Left hindlimb (tissue), 1 donor: ENCODE measurements around the gene NF1.
"Not testable (repeated sequence)": the region's sequence is repeated elsewhere in the genome, so short reads cannot be mapped to it uniquely, and the experiment has no call there.

Source experiments
- DNase-seq: peaks from one replicate; pipeline ENCODE4 v3.0.0-alpha.2; 2018

NF1 gene

DNA sequence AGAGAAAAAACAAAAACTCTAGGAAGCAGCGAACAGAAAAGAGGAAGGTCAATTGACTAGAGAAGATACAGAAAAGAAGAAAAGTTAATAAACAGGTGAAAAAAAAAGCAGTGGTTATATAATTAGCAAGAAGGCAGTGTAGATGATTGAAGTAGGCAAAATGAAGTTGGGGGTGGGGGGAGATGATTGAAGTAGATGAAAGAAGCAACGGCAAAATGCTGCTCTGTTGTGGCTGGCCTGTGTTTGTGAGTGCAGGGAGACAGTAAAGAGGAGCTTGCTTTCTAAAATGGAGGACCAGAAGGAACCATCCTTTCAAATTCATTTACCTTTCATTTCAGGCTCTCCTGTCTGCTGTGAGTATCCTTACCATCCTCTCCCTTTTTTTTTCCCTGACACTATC lies 215.5 kb downstream of the NF1 start:
- no peak for DNase-seq

DNA sequence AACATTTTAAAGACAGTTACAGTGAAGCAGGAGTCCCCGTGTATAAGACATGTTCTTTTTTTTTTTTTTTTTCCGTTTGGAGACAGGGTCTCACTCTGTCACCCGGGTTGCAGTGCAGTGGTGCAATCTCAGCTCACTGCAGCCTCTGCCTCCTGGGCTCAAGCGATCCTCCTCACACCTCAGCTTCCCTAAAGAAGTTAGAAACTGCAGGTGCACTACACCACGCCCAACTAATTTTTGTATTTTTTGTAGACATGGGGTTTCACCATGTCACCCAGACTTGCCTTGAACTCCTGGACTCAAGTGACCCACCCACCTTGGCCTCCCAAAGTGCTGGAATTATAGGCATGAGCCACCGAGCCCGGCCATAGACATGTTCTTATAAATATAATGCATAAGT lies 216.1 kb downstream of the NF1 start:
- no peak for DNase-seq

DNA sequence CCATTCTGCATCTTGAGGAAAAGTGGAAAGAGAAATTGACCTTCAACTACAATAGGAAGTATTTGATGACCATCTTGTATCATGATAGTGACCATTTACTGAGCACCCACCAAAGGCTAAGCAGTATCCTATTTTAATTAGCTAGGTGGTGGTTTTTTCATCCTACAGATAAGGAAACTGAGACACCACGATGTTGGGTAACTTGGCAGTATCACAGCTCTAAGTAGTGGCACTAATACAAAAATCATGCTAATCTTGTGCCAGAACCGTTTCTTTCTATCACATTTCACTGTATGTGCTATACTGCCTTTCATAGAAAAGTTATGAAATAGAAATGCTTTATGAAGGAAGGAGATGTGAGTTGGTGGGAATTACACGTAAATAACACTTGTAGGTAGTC lies 216.7 kb downstream of the NF1 start:
- no peak for DNase-seq

DNA sequence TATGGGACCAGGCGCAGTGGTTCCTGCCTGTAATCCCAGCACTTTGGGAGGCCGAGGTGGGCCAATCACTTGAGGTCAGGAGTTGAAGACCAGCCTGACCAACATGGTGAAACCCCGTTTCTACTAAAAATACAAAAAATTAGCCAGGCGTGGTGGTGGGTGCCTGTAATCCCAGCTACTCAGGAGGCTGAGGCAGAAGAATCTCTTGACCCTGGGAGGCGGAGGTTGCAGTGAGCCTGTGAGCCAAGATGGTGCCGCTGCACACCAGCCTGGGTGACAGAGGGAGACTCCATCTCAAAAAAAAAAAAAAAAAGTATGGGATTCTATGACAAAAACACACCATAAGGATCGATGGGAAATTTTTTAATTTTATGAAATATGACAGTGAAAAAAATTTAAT lies 217.4 kb downstream of the NF1 start:
- not testable (repeated sequence) for DNase-seq

DNA sequence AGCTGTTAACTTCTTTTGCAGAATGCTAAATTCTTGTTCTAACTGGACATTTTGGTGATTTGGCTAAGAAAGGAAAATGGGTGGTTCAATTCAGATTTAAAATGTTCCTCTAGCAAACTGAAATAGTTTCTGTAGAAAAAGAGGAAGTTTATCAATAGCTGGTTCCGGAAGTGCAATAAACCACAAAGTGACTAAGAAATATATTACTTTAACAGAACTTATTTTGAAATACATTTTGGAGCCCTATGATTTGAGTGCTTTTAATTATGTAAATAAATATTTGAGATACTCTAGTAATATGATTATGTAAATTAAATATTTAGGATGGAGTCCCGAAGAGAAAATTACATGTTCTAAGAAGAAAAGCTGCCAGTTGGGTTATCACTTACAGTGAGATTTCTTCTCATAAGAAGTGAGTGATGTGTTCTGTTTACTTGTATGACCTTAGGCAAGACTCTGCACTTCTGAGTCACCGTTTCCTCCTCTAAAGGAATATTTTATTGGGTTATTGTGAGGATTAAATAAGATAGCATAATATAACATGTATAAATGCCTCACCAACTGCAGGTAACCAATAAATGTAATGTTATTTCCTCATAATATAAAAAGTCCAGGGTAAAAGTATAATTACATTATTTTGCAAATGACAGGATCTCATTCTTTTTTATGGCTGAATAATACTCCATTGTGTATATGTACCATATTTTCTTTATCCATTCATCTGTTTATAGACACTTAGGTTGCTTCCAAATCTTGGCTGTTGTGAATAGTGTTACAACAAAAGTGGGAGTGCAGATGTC lies 219.4 kb downstream of the NF1 start, which contains the start of gene EVI2B:
TSS of gene EVI2B (minus strand) at position 73 of the 800 bp plus-strand sequence. CDS start 8,445 bp downstream, outside the sequence.
- DNase-seq: no peak

DNA sequence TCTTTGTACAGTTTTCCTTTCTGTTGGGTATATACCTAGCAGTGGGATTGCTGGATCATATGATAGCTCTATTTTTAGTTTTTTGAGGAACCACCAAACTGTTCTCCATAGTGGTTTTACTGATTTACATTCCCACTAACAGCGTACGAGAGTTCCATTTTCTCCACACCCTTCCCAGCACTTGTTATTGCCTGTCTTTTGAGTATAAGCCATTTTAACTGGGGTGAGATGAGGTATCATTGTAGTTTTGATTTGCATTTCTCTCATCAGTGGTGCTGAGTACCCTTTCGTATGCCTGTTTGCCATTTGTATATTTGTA lies 220.0 kb downstream of the NF1 start:
- no peak for DNase-seq

DNA sequence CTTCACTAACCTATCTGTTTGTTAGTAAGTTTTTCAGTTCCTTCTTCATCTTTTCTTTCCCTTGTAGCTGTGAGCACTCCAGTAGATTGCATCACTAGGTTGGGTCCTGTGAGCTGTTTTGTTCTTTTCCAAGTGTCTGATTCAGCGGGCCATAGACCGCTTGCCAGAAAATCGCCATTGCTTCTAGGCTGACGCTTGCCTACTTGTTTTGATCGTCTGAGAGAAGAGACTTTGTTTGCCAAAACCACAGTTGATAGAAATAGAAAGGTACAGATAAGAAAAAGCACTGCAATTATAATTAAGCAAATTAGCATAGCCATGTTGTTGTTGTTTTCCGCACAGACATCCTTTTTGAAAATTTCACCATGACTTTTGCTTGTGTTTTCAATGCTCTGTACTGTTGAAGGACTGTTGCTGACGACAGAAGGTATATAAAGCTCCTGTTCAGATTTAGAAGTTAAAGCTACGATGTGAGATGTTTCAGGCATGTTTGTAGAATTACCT lies 223.6 kb downstream of the NF1 start:
- no peak for DNase-seq

DNA sequence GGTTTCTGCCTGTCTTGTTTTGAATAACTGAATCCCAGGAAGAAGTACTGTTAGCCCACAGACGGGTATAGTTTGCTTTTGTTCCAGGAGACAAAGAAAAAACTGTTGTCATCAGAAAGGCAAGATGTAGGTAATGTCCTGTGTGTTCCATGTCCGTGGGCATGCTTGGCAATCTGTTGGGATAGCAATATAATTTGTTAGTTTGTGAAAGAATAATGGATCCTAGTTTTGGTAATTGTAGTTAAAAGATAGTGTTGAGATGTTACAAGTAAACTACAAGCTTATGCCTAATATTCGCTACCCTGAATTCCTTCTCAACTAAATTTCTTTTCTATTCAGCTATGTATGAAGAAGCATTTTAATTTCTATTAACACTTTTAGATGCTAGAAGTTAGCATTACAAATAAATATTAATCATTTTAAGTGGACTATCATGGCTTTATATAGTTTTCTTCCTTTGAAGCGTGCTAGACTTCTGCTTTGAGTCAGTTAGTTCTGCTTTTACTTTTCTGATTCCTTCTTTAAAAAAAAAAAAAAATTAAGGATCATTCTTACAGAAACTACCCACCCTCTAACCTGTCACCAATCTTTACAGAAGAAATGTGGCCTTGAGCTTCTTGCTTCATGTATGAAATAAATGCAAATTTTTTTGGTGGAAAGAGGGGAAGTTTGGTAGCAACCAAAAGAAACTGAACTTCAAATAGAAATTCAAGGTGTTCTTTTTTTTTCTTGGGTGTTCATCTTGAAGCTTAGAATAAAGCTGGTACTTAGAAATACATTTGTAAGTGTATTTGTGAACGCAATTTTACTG lies 224.3 kb downstream of the NF1 start:
- DNase-seq: no peak

DNA sequence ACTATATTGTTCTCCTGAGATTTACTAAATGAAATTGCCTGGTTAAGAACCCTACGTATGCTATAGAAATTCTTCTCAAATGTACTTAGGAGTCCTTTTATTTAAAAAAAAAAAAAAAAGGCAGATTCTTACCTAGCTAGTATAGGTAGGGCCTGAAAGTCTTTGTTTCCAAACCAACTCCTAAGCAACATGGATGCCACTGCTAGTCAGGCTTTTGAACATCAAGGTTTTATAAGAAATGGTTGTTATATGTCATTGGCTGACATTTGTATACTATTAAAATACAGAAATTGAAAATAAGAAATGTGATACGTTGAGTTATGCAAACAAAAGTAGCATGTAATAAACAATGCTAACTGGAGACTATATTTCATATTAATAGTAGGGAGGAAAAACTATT lies 225.5 kb downstream of the NF1 start:
- no peak for DNase-seq

DNA sequence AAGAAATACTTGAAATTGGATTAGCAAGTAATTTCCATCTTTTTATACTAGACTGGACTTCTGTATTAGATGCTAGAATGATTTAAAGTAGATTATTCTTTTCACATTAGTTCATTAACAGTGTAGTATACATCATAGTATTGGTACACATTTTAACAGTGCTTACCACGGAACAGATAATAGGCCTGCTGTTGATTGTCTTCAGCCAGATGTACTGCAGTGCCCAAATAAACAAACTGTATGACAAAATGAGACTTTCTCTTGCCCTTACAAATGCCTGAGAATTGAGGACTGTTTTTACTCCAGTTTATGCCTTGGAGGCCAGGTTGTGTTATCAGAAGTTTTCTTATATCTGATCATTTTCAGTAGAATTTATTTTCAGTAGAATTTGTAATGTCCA lies 226.0 kb downstream of the NF1 start:
- no peak for DNase-seq

DNA sequence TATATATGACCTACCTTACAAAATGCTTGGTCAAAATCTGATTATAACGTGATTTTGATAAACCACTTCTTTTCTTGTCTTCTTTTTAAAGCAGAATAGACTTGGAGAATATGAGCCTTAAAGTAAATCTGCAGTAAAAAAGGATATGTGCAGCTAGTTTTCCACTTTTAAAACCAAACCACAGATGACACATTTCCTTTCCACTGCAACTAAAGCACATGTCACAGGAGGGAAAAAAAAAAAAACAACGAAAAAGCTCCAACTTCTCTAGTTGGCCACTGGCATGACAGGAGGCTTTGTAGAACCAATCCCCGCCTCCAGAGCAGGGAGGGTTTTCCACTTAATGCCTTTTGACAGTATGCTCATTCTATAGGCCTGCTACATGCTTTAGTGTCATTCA lies 226.7 kb downstream of the NF1 start, which contains the start of gene EVI2A:
TSS of gene EVI2A (minus strand) at position 142 of the 400 bp plus-strand sequence. CDS start 2,609 bp downstream, outside the sequence.
- DNase-seq: no peak

DNA sequence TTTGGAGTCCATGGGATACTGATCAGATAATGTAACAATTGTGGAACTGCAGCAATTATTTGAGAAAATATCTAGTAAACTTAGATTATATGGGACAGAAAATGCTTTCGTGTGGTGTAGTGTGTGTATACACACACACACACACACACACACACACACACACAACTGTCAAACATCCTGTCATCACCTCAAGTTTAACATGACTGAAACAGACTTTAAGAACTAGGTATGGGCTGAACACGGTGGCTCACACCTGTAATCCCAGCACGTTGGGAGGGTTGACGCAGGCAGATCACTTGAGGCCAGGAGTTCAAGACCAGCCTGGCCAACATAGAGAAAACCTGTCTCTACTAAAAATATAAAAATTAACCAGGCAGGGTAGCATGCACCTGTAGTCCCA lies 227.2 kb downstream of the NF1 start:
- no peak for DNase-seq

DNA sequence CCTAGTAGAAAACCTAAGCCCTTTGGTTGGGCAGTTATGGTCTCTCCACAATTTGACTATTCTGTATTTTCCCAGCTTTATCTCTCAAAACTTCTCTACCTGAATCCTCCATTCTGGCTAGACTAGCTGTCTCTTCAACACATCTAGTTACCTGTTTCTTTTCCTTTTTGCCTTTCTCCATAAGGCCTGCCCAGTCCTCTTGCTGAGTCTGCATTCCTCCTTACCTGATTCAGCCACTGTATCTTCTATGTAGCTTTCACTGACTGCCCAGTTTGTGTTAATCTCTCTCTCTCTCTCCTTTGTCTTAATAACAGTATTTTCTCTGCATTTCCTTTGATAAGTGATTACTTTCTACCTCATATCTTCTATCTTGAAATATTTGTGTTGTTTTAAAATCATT lies 228.8 kb downstream of the NF1 start:
- DNase-seq: no peak

DNA sequence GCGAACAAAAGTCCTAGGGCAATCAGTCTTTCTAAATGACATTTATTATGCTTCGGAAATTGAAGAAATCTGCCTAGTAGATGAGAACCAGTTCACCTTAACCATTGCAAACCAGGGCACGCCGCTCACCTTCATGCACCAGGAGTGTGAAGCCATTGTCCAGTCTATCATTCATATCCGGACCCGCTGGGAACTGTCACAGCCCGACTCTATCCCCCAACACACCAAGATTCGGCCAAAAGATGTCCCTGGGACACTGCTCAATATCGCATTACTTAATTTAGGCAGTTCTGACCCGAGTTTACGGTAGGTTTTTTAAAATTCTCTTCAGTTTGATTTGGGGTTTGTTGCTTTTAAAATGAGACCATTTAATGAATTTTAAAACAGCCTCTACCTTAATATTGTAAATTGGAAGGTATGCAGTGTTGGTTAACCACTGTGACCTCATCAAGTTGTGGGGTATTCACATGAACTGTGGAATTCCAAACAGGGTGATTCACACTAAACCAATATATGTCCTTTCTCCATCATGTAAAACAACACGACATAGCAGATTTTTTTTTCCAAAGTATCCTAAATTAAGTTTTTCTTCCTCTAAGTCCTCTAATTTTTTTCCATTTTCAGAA lies 232.9 kb downstream of the NF1 start:
- DNase-seq: no peak

DNA sequence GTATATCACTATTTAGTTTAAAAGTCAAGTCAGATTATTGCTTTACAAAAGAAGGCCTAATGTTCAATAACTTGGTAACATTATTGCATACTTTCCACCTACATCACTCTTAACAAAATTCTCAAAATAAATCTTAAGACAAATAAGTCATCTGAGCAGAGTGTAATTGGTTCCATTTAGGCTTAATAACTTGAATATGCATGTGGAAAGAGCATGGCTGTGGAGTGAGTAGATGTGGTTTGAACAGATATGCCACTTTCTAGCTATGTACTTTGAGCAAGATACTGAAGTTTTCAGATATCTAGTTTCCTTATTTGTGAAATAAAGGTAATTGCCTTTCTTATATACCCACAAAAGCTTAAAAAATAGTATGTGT lies 233.4 kb downstream of the NF1 start:
- DNase-seq: no peak

DNA sequence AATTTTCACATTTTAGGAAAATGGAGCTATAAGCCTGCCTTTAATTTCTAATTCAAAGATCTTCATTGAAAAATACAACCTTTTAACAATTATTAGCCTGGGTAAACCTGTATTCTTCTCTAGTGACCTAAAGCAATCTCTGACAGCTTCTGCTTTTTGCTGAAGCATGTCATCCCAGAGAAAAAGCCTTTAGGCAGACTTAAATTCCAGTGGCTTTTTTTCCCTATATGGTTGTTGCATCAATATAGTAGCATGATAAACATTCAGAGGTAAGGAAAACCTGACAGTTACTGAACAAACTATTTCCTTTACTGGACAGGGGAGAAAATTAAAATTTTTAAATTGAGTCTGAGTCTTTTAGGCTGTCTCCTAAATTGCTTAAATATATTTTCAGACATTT lies 234.4 kb downstream of the NF1 start:
- no peak for DNase-seq

DNA sequence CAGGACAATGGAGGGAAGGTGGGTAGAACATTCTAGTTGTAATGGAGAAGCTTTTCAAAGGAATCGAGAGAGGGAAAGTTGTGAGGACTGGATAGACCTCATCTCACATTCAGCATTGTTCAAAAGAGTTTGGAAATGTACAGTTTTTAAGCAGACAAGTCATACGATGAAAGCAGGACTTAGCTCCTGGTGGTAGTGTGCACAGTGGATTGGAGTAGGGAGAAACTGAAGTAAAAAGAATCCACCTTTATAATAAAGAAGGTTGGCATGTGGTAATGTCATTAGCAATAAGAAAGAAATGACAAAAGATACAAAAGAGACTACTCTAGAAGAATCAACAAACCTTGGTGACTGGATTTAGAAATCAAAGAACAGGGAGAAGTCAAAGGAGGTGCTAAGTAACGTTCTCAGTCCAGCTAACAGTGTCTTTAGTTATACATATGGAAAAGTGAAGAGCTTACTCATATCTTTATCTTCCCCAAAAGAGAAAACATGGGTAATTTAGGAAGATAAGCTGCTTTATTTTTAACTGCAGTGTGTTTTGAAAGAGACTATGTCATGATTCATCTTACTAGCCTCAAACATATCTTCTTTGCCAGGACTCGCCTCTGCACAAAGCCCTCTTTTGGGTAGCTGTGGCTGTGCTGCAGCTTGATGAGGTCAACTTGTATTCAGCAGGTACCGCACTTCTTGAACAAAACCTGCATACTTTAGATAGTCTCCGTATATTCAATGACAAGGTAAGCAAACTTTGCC lies 245.3 kb downstream of the NF1 start:
- DNase-seq: no peak

DNA sequence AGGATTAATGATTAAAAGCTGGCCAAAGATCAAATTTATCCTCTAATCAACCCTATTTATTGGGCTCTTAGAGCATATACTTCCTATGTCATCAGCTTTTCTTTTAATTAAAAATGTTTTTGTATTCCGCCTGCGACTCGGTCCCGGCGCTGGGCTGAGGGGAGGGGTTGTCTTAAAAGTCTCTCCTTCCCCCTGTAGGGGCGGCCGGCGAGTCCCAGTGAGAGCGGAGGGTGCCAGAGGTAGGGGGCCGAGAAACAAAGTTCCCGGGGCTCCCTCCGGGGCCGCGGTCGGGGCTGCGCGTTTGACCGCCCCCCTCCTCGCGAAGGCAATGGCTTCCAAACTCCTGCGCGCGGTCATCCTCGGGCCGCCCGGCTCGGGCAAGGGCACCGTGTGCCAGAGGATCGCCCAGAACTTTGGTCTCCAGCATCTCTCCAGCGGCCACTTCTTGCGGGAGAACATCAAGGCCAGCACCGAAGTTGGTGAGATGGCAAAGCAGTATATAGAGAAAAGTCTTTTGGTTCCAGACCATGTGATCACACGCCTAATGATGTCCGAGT lies 250.5 kb downstream of the NF1 start:
- not testable (repeated sequence) for DNase-seq

DNA sequence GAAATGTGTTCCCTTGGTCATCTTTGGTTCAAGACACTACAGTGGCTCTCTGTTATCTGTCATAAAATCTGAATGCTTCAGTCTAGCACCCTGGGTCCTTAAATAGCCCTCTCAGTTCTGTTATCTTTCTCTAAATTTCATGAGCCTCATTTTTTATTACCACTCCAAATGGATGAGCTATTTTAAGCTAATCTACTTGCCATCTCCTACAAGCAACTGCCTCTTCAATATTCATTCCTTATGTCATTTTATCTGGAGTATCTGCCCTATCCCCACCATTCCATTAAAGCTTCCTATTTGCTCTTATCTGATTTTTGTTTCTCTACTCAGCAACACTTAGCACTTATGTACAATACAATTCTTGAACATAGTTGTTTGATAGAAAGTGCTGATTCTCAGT lies 254.7 kb downstream of the NF1 start:
- no peak for DNase-seq

DNA sequence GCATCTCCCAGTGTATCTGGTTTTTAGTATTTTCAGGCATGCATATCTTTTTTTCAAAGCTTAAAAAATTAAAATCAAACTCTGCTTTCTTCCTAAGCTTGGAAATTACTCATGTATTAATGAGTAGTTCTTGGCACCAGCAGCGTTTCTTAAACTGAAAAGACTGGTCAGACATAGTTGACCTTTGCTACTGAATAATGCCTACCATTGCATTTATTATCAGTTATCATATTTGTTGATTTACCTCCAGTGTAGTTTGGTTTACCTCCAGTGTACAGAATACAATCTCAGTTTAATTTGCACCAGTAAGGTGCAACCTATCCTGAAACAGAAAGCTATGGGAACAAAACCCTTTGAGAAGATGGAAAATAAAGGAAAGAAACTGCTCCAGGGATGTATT lies 261.2 kb downstream of the NF1 start:
- DNase-seq: no peak

DNA sequence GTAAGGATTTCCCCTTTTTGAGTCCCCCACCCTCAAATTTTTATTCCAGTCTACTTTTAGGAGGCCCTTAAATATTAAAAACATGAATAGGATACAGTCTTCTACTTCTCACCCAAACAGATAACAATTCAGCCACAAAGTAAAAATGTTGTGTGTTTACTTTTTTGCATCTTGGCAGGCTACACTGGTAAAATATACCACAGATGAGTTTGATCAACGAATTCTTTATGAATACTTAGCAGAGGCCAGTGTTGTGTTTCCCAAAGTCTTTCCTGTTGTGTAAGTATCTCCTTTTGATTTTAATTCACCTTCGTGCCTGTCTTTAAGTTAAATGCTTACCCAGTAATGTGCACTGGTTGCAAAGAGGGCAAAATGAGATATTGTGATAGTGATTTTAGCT lies 262.3 kb downstream of the NF1 start:
- DNase-seq: no peak

DNA sequence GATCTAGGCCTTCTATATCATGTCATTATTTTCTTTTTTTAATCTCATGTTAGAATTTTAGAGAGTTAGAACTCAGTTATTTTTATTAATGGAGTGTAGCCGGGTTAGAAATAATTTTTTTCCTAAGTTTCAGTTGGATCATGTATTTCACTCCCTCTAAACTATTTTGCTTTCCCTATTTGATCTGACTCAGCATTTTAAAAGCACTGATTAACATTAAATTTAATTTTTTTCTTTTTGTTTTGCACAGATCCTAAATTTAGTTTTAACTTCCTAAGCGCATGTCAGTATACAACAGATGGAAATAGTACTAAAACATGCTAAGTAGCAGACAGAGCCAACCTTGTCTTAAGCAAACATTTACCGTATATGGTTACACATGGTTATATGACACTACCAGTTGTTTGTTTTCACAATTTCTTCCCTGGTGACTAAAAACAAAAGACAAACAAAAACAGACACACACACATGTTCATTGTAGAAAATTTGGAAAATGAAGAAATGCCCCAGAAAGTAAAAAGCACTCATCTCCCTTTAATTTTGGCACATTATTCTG lies 263.1 kb downstream of the NF1 start:
- no peak for DNase-seq
